ENCODE data around the gene MTMR2. TPM values are rescaled to one million over a fixed set of nuclear protein-coding genes. Genes with fewer than 3 reads are reported as not detected.

The MTMR2 gene
- total RNA-seq, 1 experiment from 2014 or later = 59.0 TPM

GRCh38 chr11:95961758-95962157 lies 37.9 kb upstream of the MTMR2 start:
- no peak overlapping the region for H2BK12ac ChIP-seq (ENCODE audit: insufficient read length, low read depth, low read length)
- no peaks in the 10 kb centered on the region for H4K20me1 ChIP-seq (ENCODE audit: control insufficient read depth, insufficient read depth, insufficient read length)
- H4K91ac ChIP-seq (ENCODE audit: insufficient read length, low read depth, low read length) = no peak overlapping the region
- no peak overlapping the region for H3K56ac ChIP-seq (ENCODE audit: insufficient read length, low read depth, low read length)
- Mint-ChIP-seq H3K4me3 (no peak overlapping the region), H3K4me1 (peaks cover 0 to 3% of the 10 kb centered on the region in 2 experiments; a peak in 1 of 4 replicates), H3K27me3 (ENCODE audit: low read depth) (no peaks in the 10 kb centered on the region), H3K9me3 (no peaks in the 10 kb centered on the region), H3K27ac (no peak overlapping the region), H3K36me3 (ENCODE audit: insufficient read depth in 1 of 3, low read depth in 3 of 3) (no peaks in the 10 kb centered on the region)
- no peak overlapping the region for H2BK120ac ChIP-seq (ENCODE audit: low read depth, low read length, poor library complexity, severe bottlenecking)
- no peak overlapping the region for H2BK5ac ChIP-seq (ENCODE audit: insufficient read length, low read length)
- no peak overlapping the region for H3K4ac ChIP-seq (ENCODE audit: low read depth, low read length)
- no peak overlapping the region for H3K9ac ChIP-seq (ENCODE audit: extremely low read depth, insufficient read length, low read length)
- no peak overlapping the region for H3K27ac ChIP-seq (ENCODE audit: insufficient read length, low read depth, low read length)
- no peak overlapping the region for H4K5ac ChIP-seq (ENCODE audit: insufficient read length, low read depth, low read length)
- no peak overlapping the region for H2BK15ac ChIP-seq (ENCODE audit: low read depth, low read length)
- no peaks in the 10 kb centered on the region for H3K9me3 ChIP-seq (ENCODE audit: control insufficient read depth, low read depth, low read length)
- no peak overlapping the region for H2BK20ac ChIP-seq (ENCODE audit: low read depth, low read length, poor library complexity, severe bottlenecking)
- no CpG with 5 or more reads among the region's 1 CpG for WGBS (ENCODE audit: extremely low coverage, insufficient read length, low lambda C conversion rate)
- no peaks in the 10 kb centered on the region for H3K23me2 ChIP-seq (ENCODE audit: insufficient read length, low read depth, low read length, poor library complexity, severe bottlenecking)
- H3K23ac ChIP-seq (ENCODE audit: insufficient read length, low read depth, low read length) = no peak overlapping the region
- H3K27me3 ChIP-seq (ENCODE audit: insufficient read depth, low read length) = no peaks in the 10 kb centered on the region
- no peak overlapping the region for H3K18ac ChIP-seq (ENCODE audit: insufficient read length, low read depth, low read length)
- no peak overlapping the region for H4K8ac ChIP-seq (replicated peaks; ENCODE audit: insufficient read length, low read depth, low read length)
- H2AFZ ChIP-seq (ENCODE audit: low read length) = no peak overlapping the region
- no peak overlapping the region for H3K14ac ChIP-seq (ENCODE audit: insufficient read depth, low read length)
- no peak overlapping the region for H3K4me2 ChIP-seq (ENCODE audit: insufficient read depth, insufficient read length, low read length)
- no peak overlapping the region for H2AK5ac ChIP-seq (ENCODE audit: insufficient read length, low read length)
- DNase-seq = no peak
- no peak overlapping the region for H3T11ph ChIP-seq (ENCODE audit: low read length)
- TF ChIP-seq CTCF (conservative IDR thresholded peaks at IDR 0.05) = no peak
- H3K79me2 ChIP-seq (ENCODE audit: insufficient read depth, low read length) = no peaks in the 10 kb centered on the region
- H3K4me1 ChIP-seq (ENCODE audit: insufficient read depth, low read length) = no peaks in the 10 kb centered on the region
- H3K79me1 ChIP-seq (ENCODE audit: insufficient read depth, low read depth, low read length, poor library complexity, severe bottlenecking) = no peaks in the 10 kb centered on the region

All from H9 (cell line).